ENCODE data around the gene SMPD4.
"Not testable (repeated sequence)": the region's sequence is repeated elsewhere in the genome, so short reads cannot be mapped to it uniquely, and the experiment has no call there.

DNA sequence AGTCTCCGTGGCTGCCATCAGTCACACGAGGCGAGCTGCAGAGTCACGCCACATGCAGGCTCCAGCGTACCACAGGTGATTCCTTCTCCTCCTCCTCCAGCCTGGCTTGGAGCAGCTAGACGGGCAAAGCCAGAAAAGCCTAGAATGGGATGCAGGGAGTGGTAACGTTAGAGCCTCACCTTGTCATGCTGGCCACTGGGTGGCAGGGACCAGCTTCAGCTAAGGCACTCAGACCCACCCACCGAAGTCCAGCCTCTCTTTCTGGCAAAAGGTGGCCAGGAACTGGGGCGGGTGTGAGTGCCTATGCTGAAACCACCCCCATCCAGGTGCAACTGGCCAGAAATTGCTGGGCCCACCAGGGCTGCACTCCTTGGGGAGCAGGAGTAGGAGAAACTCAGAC is 53.7 kb downstream of the SMPD4 start:
- TF ChIP-seq POLR2A (IDR thresholded peaks at IDR 0.05), result not testable (repeated sequence)
- TF ChIP-seq, protein P1, sequence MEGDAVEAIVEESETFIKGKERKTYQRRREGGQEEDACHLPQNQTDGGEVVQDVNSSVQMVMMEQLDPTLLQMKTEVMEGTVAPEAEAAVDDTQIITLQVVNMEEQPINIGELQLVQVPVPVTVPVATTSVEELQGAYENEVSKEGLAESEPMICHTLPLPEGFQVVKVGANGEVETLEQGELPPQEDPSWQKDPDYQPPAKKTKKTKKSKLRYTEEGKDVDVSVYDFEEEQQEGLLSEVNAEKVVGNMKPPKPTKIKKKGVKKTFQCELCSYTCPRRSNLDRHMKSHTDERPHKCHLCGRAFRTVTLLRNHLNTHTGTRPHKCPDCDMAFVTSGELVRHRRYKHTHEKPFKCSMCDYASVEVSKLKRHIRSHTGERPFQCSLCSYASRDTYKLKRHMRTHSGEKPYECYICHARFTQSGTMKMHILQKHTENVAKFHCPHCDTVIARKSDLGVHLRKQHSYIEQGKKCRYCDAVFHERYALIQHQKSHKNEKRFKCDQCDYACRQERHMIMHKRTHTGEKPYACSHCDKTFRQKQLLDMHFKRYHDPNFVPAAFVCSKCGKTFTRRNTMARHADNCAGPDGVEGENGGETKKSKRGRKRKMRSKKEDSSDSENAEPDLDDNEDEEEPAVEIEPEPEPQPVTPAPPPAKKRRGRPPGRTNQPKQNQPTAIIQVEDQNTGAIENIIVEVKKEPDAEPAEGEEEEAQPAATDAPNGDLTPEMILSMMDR (IDR thresholded peaks at IDR 0.05), result not testable (repeated sequence)
